Naive thymus-derived CD4-positive, alpha-beta T cell (primary cell): ENCODE results near the gene DYDC2. TPM values are rescaled to one million over a fixed set of nuclear protein-coding genes. Genes with fewer than 3 reads are reported as not detected.

Experiments
- ATAC-seq: fragments of 150-1000 bp; cut with Tn5 transposase; 2 replicates; pipeline ENCODE4 v1.10.0; 2021; ENCODE audit warnings: mild to moderate bottlenecking, moderate library complexity
- CTCF ChIA-PET: fragments of 350-600 bp; sonication (Branson Sonifier 250); formaldehyde crosslinking; loops from one replicate; lab custom pipeline; 2021; ENCODE audit warnings: antibody characterized with exemption; lab: Charles Lee
- POLR2A ChIA-PET: fragments of 350-600 bp; sonication (Branson Sonifier 250); formaldehyde crosslinking; loops from one replicate; lab custom pipeline; 2021; ENCODE audit warnings: antibody characterized with exemption, inconsistent platforms; lab: Charles Lee
- DNase-seq, 9 donors: peaks; one replicate each; pipeline versions ENCODE4 v3.0.0 to v3.0.0-alpha.2; 2020 to 2022; ENCODE audit warnings: mixed read lengths in 1 of 9
- H3K27ac ChIP-seq: one replicate; pipeline ENCODE4 v1.7.0; 2013; ENCODE audit warnings: mild to moderate bottlenecking, low read depth, low read length, moderate library complexity
- H3K27me3 ChIP-seq, 2 donors: one replicate each; pipeline ENCODE4 v1.7.0; 2013; ENCODE audit warnings: low read length in 2 of 2, mild to moderate bottlenecking in 2 of 2, moderate library complexity in 2 of 2; ENCODE audit not compliant: control insufficient read depth in 2 of 2, insufficient read depth in 2 of 2
- H3K36me3 ChIP-seq, 3 experiments: 1 replicate in 2 of 3; 2 replicates in 1 of 3; pipeline ENCODE4 v1.7.0; 2013; ENCODE audit warnings: low read length in 3 of 3, mild to moderate bottlenecking in 3 of 3, moderate library complexity in 1 of 3; ENCODE audit not compliant: insufficient read depth in 3 of 3, control insufficient read depth in 2 of 3
- H3K4me1 ChIP-seq, 2 donors: one replicate each; pipeline ENCODE4 v1.7.0; 2013; ENCODE audit warnings: low read length in 2 of 2, mild to moderate bottlenecking in 2 of 2, moderate library complexity in 1 of 2; ENCODE audit not compliant: control insufficient read depth in 2 of 2, insufficient read depth in 2 of 2
- H3K4me3 ChIP-seq: 2 replicates; pipeline ENCODE4 v1.7.0; 2013; ENCODE audit warnings: mild to moderate bottlenecking, low read length
- H3K9me3 ChIP-seq, 3 experiments: 1 replicate in 2 of 3; 2 replicates in 1 of 3; pipeline ENCODE4 v1.7.0; 2013; ENCODE audit warnings: low read length in 3 of 3; ENCODE audit not compliant: control insufficient read depth in 2 of 3
- H3K27ac Mint-ChIP-seq, 9 donors: one replicate each; pipeline ENCODE4 v1.8.0; 2020 to 2022; ENCODE audit warnings: mixed read lengths in 9 of 9, mild to moderate bottlenecking in 8 of 9, moderate library complexity in 5 of 9, inconsistent platforms in 2 of 9
- H3K27me3 Mint-ChIP-seq, 5 donors: one replicate each; pipeline ENCODE4 v1.8.0; 2021 to 2022; ENCODE audit warnings: mixed read lengths in 5 of 5, mild to moderate bottlenecking in 1 of 5
- H3K36me3 Mint-ChIP-seq, 5 donors: one replicate each; pipeline ENCODE4 v1.8.0; 2020 to 2022; ENCODE audit warnings: mixed read lengths in 5 of 5, mild to moderate bottlenecking in 3 of 5, inconsistent platforms in 1 of 5
- H3K4me1 Mint-ChIP-seq, 7 donors: one replicate each; pipeline ENCODE4 v1.8.0; 2020 to 2022; ENCODE audit warnings: mixed read lengths in 7 of 7, mild to moderate bottlenecking in 3 of 7, inconsistent platforms in 1 of 7
- H3K4me3 Mint-ChIP-seq, 10 donors: one replicate each; pipeline ENCODE4 v1.8.0; 2020 to 2022; ENCODE audit warnings: mild to moderate bottlenecking in 10 of 10, mixed read lengths in 10 of 10, moderate library complexity in 6 of 10, inconsistent platforms in 2 of 10
- H3K9me3 Mint-ChIP-seq, 11 donors: one replicate each; pipeline ENCODE4 v1.8.0; 2020 to 2022; ENCODE audit warnings: mixed read lengths in 11 of 11, mild to moderate bottlenecking in 4 of 11, inconsistent platforms in 1 of 11, moderate library complexity in 1 of 11
- intact Hi-C, 2 donors: fragments of 100-400 bp; cut with micrococcal nuclease; formaldehyde crosslinking; loops; one replicate each; pipeline ENCODE4 v1.15.1; 2023
- polyA plus RNA-seq, 2 donors: library from polyadenylated mRNA; unstranded; fragments of 300-500 nt; fragmentation: Illumina TruSeq; gene quantifications; one replicate each; pipeline ENCODE4 v1.2.3, GENCODE V29; 2021
- total RNA-seq, 6 experiments: library from RNA in 5 of 6; stranded (reverse) in 5 of 6; gene quantifications; 1 replicate in 5 of 6; 2 replicates in 1 of 6; pipeline ENCODE4 v1.2.3 and lab custom pipeline; 2021 to 2026

DYDC2 gene
- total and polyA plus RNA-seq, 7 experiments from 2014 or later = not detected

- Mint-ChIP-seq H3K9me3 (no peaks in the 10 kb centered on the region), H3K4me3 (no peak overlapping the region), H3K27me3 (peaks cover 0 to 53% (median 21%) of the 10 kb centered on the region in 5 donors), H3K36me3 (no peaks in the 10 kb centered on the region), H3K4me1 (peaks cover 0 to 20% (median 9%) of the 10 kb centered on the region in 7 donors), H3K27ac (no peak overlapping the region)
- Histone ChIP-seq H3K27me3 (no peaks in the 10 kb centered on the region), H3K4me3 (no peak overlapping the region), H3K4me1 (no peaks in the 10 kb centered on the region), H3K36me3 (no peaks in the 10 kb centered on the region), H3K27ac (no peak overlapping the region), H3K9me3 (no peaks in the 10 kb centered on the region)
- intact Hi-C loops = no loop called here
- ChIA-PET CTCF (no interaction called here), POLR2A (no interaction called here)
- DNase-seq (no peak), ATAC-seq (no peak)
Observed at GRCh38 chr10:80359644-80360043, 3.1 kb downstream of the DYDC2 start.

DNA sequence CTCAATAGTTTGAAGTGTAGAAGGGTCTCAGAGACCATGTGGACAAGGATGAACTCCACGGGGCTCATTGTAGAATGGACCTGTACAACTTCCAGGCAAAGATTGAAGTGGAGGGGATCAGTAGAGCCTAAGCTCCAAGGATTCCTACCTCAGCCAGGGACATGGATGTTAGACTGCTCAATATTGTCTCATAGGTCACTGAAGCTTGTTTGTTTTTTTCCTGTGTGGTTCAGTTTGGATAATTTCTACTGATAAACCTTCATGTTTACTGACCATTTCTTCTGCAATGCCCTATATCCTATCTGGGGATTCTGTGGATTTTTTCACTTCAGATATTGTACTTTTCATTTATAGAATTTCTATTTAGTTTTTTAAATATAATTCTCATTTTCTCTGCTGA lies 8.9 kb downstream of the DYDC2 start:
- H3K27ac ChIP-seq = no peak overlapping the region
- H3K27me3 ChIP-seq = no peaks in the 10 kb centered on the region
- no peaks in the 10 kb centered on the region for H3K4me1 Mint-ChIP-seq
- no peaks in the 10 kb centered on the region for H3K4me1 ChIP-seq
- no peak overlapping the region for H3K4me3 ChIP-seq
- H3K9me3 Mint-ChIP-seq = peaks cover 3 to 29% (median 12%) of the 10 kb centered on the region in 11 donors
- H3K9me3 ChIP-seq = no peaks in the 10 kb centered on the region
- no peak overlapping the region for H3K27ac Mint-ChIP-seq
- no peak overlapping the region for H3K4me3 Mint-ChIP-seq
- H3K36me3 ChIP-seq = no peaks in the 10 kb centered on the region
- peaks cover 0 to 20% (median 5%) of the 10 kb centered on the region in 5 donors for H3K27me3 Mint-ChIP-seq
- DNase-seq (no peak), ATAC-seq (no peak)
- intact Hi-C loops = no loop called here
- peaks cover 0 to 8% (median 5%) of the 10 kb centered on the region in 5 donors for H3K36me3 Mint-ChIP-seq
- POLR2A ChIA-PET = no interaction called here
- CTCF ChIA-PET = no interaction called here

DNA sequence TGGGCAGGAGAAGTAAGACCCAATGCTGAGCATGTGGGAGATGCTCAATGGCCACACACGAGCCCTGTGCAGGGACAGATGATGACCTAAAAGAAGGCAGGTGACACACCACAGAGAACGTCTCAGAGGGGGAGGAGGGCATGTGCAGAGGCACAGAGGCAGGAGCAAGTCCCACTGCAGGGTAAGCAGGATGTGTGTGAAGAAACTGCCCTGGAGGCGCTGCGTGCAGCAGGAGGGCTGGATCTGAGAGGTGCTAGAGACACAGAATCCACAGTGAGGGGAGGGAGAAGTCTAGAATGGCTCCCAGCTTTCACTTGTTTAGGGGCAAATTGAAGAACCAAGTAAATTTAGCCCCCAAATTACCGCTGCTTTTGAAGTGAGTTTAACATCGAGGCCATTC lies 14.9 kb downstream of the DYDC2 start:
- peaks cover 0 to 16% (median 5%) of the 10 kb centered on the region in 5 donors for H3K27me3 Mint-ChIP-seq
- CTCF ChIA-PET = no interaction called here
- intact Hi-C loops = no loop called here

DNA sequence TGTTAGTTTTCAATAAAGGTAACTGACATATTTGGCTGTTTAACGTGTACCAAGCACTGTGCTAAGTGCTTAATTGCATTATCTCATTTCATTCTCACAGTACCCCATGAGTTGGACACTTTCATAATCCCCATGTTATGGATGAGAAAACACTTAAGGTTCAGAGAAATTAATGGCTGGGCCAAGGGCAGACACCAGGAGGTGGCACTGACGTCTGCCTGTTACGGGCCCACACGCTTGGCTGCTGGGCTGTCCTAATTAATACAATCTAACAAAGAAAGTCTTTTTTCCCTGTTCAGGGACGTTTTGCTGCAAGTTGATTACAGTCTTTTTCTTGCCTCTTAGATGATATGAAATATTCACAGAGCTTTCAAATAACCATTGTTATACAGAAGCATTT lies 16.1 kb downstream of the DYDC2 start:
- intact Hi-C loops = no loop called here
- CTCF ChIA-PET = no interaction called here

More for the DNA sequence above, 14.9 kb downstream of the DYDC2 start:
- no peak overlapping the region for H3K27ac ChIP-seq
- no peak for DNase-seq
- no peak for ATAC-seq
- H3K4me1 ChIP-seq = no peaks in the 10 kb centered on the region
- H3K36me3 ChIP-seq = no peaks in the 10 kb centered on the region
- H3K36me3 Mint-ChIP-seq = peaks cover 0 to 8% (median 5%) of the 10 kb centered on the region in 5 donors
- H3K9me3 Mint-ChIP-seq = peaks cover 0 to 25% (median 12%) of the 10 kb centered on the region in 11 donors
- no peak overlapping the region for H3K27ac Mint-ChIP-seq
- no peaks in the 10 kb centered on the region for H3K9me3 ChIP-seq
- POLR2A ChIA-PET = no interaction called here
- no peaks in the 10 kb centered on the region for H3K27me3 ChIP-seq
- no peak overlapping the region for H3K4me3 Mint-ChIP-seq
- H3K4me1 Mint-ChIP-seq = peaks cover 0 to 1% (median 0%) of the 10 kb centered on the region in 7 donors
- H3K4me3 ChIP-seq = no peak overlapping the region

GRCh38 chr10:80373502-80373901 lies 16.9 kb downstream of the DYDC2 start:
- no peak for DNase-seq
- Histone ChIP-seq H3K27me3 (no peaks in the 10 kb centered on the region), H3K36me3 (no peaks in the 10 kb centered on the region), H3K9me3 (no peaks in the 10 kb centered on the region), H3K27ac (no peak overlapping the region), H3K4me1 (peaks cover 0 to 1% of the 10 kb centered on the region in 2 donors), H3K4me3 (no peak overlapping the region)
- ChIA-PET POLR2A (interaction anchor here (1.6 kb wide), 1 partner anchor 34 kb away, joined by 3 read pairs; the partner anchor contains the start of gene PRXL2A), CTCF (no interaction called here)
- Mint-ChIP-seq H3K9me3 (peaks cover 0 to 7% (median 0%) of the 10 kb centered on the region in 11 donors), H3K36me3 (no peaks in the 10 kb centered on the region), H3K27me3 (peaks cover 0 to 7% (median 0%) of the 10 kb centered on the region in 5 donors), H3K27ac (peak overlapping the region in 1 of 9 donors; percentile 52), H3K4me3 (no peak overlapping the region), H3K4me1 (peaks cover 2 to 18% (median 9%) of the 10 kb centered on the region in 7 donors)
- ATAC-seq = no peak
- intact Hi-C loops = no loop called here

More for the DNA sequence above, 16.1 kb downstream of the DYDC2 start:
- ATAC-seq (no peak), DNase-seq (no peak)
- Histone ChIP-seq H3K36me3 (no peaks in the 10 kb centered on the region), H3K4me3 (no peak overlapping the region), H3K9me3 (no peaks in the 10 kb centered on the region), H3K27me3 (no peaks in the 10 kb centered on the region), H3K4me1 (no peaks in the 10 kb centered on the region), H3K27ac (no peak overlapping the region)
- POLR2A ChIA-PET = interaction anchor here (1.6 kb wide), 1 partner anchor 35 kb away, joined by 3 read pairs; the partner anchor contains the start of gene PRXL2A
- Mint-ChIP-seq H3K36me3 (peaks cover 0 to 4% (median 4%) of the 10 kb centered on the region in 5 donors), H3K4me3 (no peak overlapping the region), H3K27ac (no peak overlapping the region), H3K27me3 (peaks cover 0 to 14% (median 4%) of the 10 kb centered on the region in 5 donors), H3K4me1 (peaks cover 0 to 11% (median 3%) of the 10 kb centered on the region in 7 donors), H3K9me3 (peaks cover 0 to 15% (median 5%) of the 10 kb centered on the region in 11 donors)

DNA sequence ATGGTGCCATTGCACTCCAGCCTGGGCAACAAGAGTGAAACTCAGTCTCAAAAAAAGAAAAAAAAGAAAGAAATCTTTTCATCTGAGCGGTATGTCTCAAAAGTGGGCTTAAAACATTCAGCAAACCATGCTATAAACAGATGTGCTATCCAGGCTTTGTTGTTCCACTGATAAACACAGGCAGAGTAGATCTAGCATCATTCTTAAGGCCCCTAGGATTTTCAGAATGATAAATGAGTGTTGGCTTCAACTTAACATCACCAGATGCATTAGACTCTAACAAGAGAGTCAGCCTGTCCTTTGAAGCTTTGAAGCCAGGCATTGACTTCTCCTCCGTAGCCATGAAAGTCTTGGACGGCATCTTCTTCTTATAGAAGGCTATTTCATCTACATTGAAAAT lies 23.1 kb downstream of the DYDC2 start:
- peaks cover 0 to 16% of the 10 kb centered on the region in 2 donors for H3K4me1 ChIP-seq
- Mint-ChIP-seq H3K27me3 (peaks cover 0 to 8% (median 0%) of the 10 kb centered on the region in 5 donors), H3K4me1 (peaks cover 10 to 31% (median 26%) of the 10 kb centered on the region in 7 donors), H3K27ac (peak overlapping the region in 4 of 9 donors; percentile 19 to 56 (median 44)), H3K9me3 (no peaks in the 10 kb centered on the region), H3K4me3 (no peak overlapping the region), H3K36me3 (no peaks in the 10 kb centered on the region)
- DNase-seq (no peak), ATAC-seq (no peak)
- intact Hi-C loops = loop anchor here (5.0 to 10.0 kb wide), 4 partner anchors 153 to 1458 kb away; no protein-coding TSS in a partner anchor
- no peaks in the 10 kb centered on the region for H3K27me3 ChIP-seq
- ChIA-PET CTCF (interaction anchor here (0.8 to 1.2 kb wide), 2 partner anchors 65 to 206 kb away, joined by 3 to 4 read pairs; no protein-coding TSS in a partner anchor), POLR2A (interaction anchor here (0.6 kb wide), 1 partner anchor 576 kb away, joined by 3 read pairs; no protein-coding TSS in a partner anchor)
- no peaks in the 10 kb centered on the region for H3K36me3 ChIP-seq
- no peak overlapping the region for H3K4me3 ChIP-seq
- H3K27ac ChIP-seq = no peak overlapping the region
- H3K9me3 ChIP-seq = no peaks in the 10 kb centered on the region
